Keratinocyte (primary cell): Measurements from ENCODE around the gene GTF2IRD1. TPM values are rescaled to one million over a fixed set of nuclear protein-coding genes. Genes with fewer than 3 reads are reported as not detected.
"Not testable (repeated sequence)": the region's sequence is repeated elsewhere in the genome, so short reads cannot be mapped to it uniquely, and the experiment has no call there.

Source experiments
- DNase-seq: peaks from one replicate; pipeline ENCODE4 v3.0.0-alpha.2; 2011; ENCODE audit warnings: low read depth, missing footprints, low spot score
- FAIRE-seq: peaks from 2 replicates; lab custom pipeline; 2011; peaks lifted over from hg19 to GRCh38; lab: Jason Lieb, UNC
- H2AFZ ChIP-seq: 2 replicates; pipeline ENCODE4 v1.6.0; 2012; ENCODE audit warnings: low read length, control low read depth, inconsistent platforms; ENCODE audit not compliant: control insufficient read depth
- H3K27ac ChIP-seq: 2 replicates; pipeline ENCODE4 v1.5.1; 2011; ENCODE audit warnings: low read length; ENCODE audit not compliant: control insufficient read depth, insufficient read depth
- H3K27me3 ChIP-seq: 3 replicates; pipeline ENCODE4 v1.6.0; 2011; ENCODE audit warnings: low read length; ENCODE audit not compliant: control insufficient read depth, insufficient read depth; ENCODE audit errors: extremely low read depth
- H3K36me3 ChIP-seq, 2 experiments: 2 replicates in 1 of 2; 3 replicates in 1 of 2; pipeline ENCODE4 v1.5.1; 2011; ENCODE audit warnings: low read length in 2 of 2, mild to moderate bottlenecking in 1 of 2; ENCODE audit not compliant: control insufficient read depth in 2 of 2, insufficient read depth in 2 of 2; ENCODE audit errors: extremely low read depth in 1 of 2
- H3K4me1 ChIP-seq: 3 replicates; pipeline ENCODE4 v1.5.1; 2011; ENCODE audit warnings: low read length; ENCODE audit not compliant: control insufficient read depth, insufficient read depth; ENCODE audit errors: extremely low read depth
- H3K4me2 ChIP-seq: 3 replicates; pipeline ENCODE4 v1.6.0; 2011; ENCODE audit warnings: low read depth, low read length; ENCODE audit not compliant: control insufficient read depth, insufficient read depth; ENCODE audit errors: extremely low read depth
- H3K4me3 ChIP-seq, 3 experiments: fragments of 200-600 bp in 1 of 3; sonication (generic) in 1 of 3; 2 replicates in 2 of 3; 3 replicates in 1 of 3; pipeline ENCODE4 v1.5.1; 2011 to 2016; ENCODE audit warnings: low read length in 3 of 3, mild to moderate bottlenecking in 3 of 3, control low read depth in 2 of 3, inconsistent platforms in 1 of 3, low read depth in 1 of 3, mixed read lengths in 1 of 3, mixed run types in 1 of 3, moderate library complexity in 1 of 3; ENCODE audit not compliant: control insufficient read depth in 2 of 3, insufficient read depth in 2 of 3; ENCODE audit errors: extremely low read depth in 1 of 3
- H3K79me2 ChIP-seq: 2 replicates; pipeline ENCODE4 v1.6.0; 2012; ENCODE audit warnings: low read length; ENCODE audit not compliant: control insufficient read depth, insufficient read depth
- H3K9ac ChIP-seq: 3 replicates; pipeline ENCODE4 v1.6.0; 2011; ENCODE audit warnings: low read length; ENCODE audit not compliant: control insufficient read depth, insufficient read depth; ENCODE audit errors: extremely low read depth
- H3K9me1 ChIP-seq: 3 replicates; pipeline ENCODE4 v1.6.0; 2011; ENCODE audit warnings: low read length; ENCODE audit not compliant: control insufficient read depth, insufficient read depth; ENCODE audit errors: extremely low read depth
- H3K9me3 ChIP-seq: 2 replicates; pipeline ENCODE4 v1.5.1; 2012; ENCODE audit warnings: low read depth, low read length; ENCODE audit not compliant: control insufficient read depth
- H4K20me1 ChIP-seq: 3 replicates; pipeline ENCODE4 v1.6.0; 2011; ENCODE audit warnings: low read length; ENCODE audit not compliant: control insufficient read depth, insufficient read depth; ENCODE audit errors: extremely low read depth
- dilution Hi-C: fragments of 300-500 bp; cut with MboI; formaldehyde crosslinking; loops from one replicate; pipeline ENCODE4 v1.7.0; 2020; ENCODE audit warnings: low sequenced_read_pairs; ENCODE audit not compliant: extremely low pct_ligation_motif_present
- polyA plus RNA-seq, 5 experiments: library from polyadenylated mRNA; depleted of rRNA in 3 of 5; stranded (reverse) in 3 of 5; stranded (forward) in 1 of 5; unstranded in 1 of 5; fragments of >200 nt; gene quantifications; 1 replicate in 1 of 5; 2 replicates in 3 of 5; 3 replicates in 1 of 5; pipeline versions ENCODE4 v1.2.1 to v1.2.3, GENCODE V29; 2011 to 2012; ENCODE audit warnings: missing spikeins in 2 of 5, low read depth in 1 of 5, low replicate concordance in 1 of 5
- small RNA-seq, 3 experiments: library from RNA; depleted of rRNA; stranded (forward); fragments of <200 nt; gene quantifications; one replicate each; pipeline ENCODE3, GENCODE V24; 2012; ENCODE audit warnings: low read depth in 3 of 3, low replicate concordance in 1 of 3; ENCODE audit not compliant: insufficient read length in 3 of 3

The GTF2IRD1 gene
- polyA plus RNA-seq, 1 donor (not counting 4 experiments of a cell fraction or from before 2014, with no cell fraction given), result 19.4 TPM

- DNase-seq, H3K4me3 ChIP-seq, H3K27me3 ChIP-seq, H2AFZ ChIP-seq, H3K9ac ChIP-seq, H3K9me3 ChIP-seq, H3K4me2 ChIP-seq, dilution Hi-C loops, H4K20me1 ChIP-seq, H3K9me1 ChIP-seq, H3K79me2 ChIP-seq, H3K4me1 ChIP-seq, H3K36me3 ChIP-seq, FAIRE-seq, H3K27ac ChIP-seq: not testable (repeated sequence)
Observed at GRCh38 chr7:74651133-74651504, 197.4 kb downstream of the GTF2IRD1 start.

Small RNAs within 50 kb of the gene (small RNA-seq; reads per million reads assigned to genes)
- 0 reads per million in 3 experiments for gene RNA5SP233

Other genes with a start within 250 kb of the GTF2IRD1 start
- 0.49 to 0.82 TPM (median 0.63 TPM) in 3 replicates for gene LAT2, start 243.9 kb upstream of the GTF2IRD1 start, polyA plus RNA-seq
- 14.5 to 24.9 TPM (median 24.7 TPM) in 3 replicates for gene RFC2, start 199.5 kb upstream of the GTF2IRD1 start, polyA plus RNA-seq
- gene CLIP2, start 164.5 kb upstream of the GTF2IRD1 start, polyA plus RNA-seq, result 2.6 to 4.1 TPM (median 3.8 TPM) in 3 replicates
- 31.6 to 73.4 TPM (median 56.1 TPM) in 3 replicates for gene GTF2I, start 203.8 kb downstream of the GTF2IRD1 start, polyA plus RNA-seq